ENCODE results near the gene IFI27L1.

The IFI27L1 gene

DNA sequence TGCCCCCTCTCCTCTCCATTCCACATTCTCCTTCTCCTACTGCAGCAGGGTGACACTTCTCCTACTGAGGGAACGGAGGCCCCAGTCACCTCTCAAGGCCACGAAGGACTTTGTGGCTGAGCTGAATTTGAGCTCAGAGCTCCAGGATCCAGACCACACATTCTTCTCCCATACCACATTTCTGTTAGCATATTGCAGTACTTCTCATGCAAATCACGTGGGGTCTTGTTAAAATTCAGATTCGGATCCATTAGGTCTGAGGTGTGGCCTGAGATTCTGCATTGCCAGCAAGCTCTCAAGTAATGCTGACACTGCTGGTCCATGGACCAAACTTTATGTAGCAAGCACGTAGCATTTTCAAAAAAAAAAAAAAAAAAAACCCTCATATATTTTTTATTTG, 57.9 kb downstream of the IFI27L1 start:
- no peak for DNase-seq

DNA sequence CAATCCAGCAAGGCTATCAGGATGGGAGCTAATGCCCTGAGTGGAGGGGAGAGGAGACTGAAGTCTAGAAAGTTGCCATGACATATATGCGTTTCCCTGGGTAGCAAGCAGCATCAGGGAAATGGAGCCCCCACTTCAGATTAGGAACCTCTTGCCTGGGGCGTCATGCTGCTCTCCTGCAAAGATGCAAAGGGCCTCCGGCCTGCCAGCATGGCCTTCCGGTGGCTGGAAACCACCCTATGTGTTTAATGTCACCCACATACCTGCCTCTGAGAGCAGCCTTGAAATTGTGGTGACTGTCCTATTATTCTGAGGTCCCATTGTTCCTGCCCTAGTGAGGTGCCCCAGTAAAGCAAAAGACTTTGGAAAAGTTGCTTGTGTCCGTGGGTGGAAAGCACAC, 58.3 kb downstream of the IFI27L1 start:
- DNase-seq: no peak

DNA sequence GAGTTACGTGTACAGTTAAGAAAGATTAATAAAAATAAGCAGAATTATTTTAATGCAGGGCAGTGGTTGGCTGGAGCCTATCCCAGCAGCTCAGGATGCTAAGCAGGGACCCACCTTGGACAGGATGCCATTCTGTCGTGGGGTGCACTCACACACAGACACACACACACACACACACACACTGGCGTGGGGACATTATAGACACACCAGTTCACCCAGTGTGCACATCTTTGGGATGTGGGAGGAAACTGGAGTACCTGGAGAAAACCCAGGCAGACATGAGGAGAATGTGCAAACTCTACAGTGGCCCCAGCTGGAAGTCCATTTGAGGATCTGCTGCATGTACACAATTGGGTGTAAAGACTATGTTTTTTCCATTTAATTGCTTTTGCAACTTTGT, 61.1 kb downstream of the IFI27L1 start:
- no peak for DNase-seq

DNA sequence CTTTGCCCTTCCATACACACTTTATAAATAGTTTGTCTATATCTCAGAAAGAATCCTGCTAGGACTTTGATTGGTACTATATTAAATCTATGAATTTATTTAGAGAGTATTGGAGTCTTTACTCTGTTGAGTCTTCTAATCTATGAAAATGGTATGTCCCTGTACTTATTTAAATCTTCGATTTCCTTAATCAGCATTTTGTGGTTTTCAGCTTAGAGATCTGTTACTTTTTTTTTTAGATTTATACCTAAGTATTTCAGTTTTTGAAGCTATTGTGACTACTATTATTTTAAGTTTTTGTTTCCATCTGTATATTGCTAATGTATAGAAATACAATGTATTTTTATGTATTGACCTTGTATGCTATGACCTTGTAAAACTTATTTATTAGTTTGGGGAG, 61.7 kb downstream of the IFI27L1 start:
- DNase-seq: no peak

DNA sequence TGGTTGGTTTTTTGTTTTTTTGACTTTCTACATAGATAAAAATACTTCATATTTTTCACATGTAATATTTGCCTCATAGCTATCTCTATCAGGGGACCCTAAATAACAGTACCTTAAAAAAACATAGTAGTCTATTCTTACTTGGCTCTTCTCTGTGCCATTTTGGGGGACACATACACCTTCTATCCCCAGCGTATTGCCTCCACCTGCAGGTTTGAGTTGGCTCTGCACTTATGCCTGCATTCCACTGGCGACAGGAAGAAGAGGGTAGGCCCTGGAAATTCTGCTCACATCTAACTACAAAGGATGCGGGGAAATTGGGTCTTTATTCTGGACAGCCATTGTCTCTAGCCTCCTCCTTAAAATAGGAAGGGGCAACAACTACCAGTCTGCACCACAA, 62.1 kb downstream of the IFI27L1 start:
- DNase-seq: no peak

DNA sequence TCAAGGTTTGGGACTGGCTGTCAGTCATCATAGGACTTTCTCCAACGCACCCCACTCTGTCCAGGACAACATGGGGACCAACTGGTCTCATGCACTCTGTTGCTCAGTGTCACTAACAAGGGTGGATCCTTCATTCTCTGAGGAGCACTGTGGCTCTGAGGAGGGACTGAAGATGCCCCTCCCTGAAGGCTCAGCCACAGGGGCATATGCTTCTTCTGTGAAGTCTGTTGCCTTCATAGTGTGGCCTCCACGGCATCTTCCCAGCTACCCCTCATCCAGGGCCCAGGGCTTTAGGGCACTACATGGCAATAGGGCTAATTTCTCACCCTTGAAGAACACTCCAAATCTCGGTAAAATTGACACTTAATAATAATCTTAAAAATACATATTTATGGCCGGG, 62.6 kb downstream of the IFI27L1 start:
- DNase-seq: no peak

DNA sequence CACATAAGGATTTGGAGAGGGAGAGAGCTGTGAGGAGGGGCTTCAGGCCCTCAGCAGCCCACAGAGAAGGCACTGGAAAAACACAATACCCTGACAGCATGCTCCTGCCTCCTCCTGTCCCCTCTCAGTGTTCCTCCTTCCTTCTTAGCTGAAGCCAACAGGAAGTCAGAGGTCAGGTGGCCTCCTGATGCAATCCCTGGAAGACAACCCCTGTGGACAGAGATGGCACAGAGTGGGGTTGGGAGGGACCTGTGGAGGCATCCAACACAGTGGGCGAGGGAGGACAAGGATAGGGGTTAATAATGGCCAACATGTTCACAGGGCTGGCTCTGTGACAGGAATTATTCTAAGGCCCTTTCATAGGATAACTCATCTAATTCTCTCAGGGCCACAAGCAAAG, 63.7 kb downstream of the IFI27L1 start:
- DNase-seq: no peak

DNA sequence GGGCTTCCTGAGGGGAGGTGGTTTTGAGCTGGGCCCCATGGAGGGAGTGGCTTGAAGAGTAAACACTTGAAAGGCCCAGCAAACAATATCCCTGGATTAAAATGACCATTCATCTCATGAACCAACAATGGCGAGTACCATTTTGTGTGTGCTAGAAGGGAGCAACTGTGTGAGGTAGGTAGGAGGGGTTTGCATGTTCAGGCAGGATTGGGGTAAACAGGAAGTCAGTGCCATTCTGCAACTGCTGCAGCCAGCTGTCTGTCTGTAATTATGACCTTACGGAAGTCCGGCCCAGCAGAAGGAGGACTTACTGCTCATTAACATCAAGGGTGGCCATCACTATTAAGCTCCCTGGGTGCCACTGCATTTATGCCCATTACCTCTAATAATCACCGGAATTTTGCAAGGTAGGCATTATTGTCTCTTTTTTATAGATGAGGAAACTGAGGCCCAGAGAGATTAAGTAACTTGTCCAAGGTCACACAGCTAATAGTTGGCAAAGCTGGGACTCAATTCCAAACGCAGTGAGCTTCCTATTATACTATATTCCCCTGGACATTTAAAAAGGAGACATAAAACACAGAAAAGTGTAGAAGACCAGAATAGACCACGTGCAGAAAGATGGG, 64.9 kb downstream of the IFI27L1 start:
- no peak for DNase-seq
